OCI-LY3 (cell line): ENCODE data around the gene DCUN1D3.

ENCODE experiments used
- H2AFZ ChIP-seq: fragments of 200-600, 300-600 bp; shearing (Covaris generic); 2 replicates; pipeline ENCODE4 v1.6.0; 2014; ENCODE audit warnings: antibody characterized with exemption, low read depth, low read length
- H3K27ac ChIP-seq: fragments of 200-600, 300-600 bp; sonication (generic); 2 replicates; pipeline ENCODE4 v1.5.1; 2014; ENCODE audit warnings: mild to moderate bottlenecking, low read length, moderate library complexity, mixed read lengths
- H3K27me3 ChIP-seq: fragments of 200-600, 300-600 bp; sonication (generic); 2 replicates; pipeline ENCODE4 v1.6.1; 2014; ENCODE audit warnings: low read depth, low read length, mixed read lengths
- H3K36me3 ChIP-seq: fragments of 200-600, 300-600 bp; sonication (generic); replicated peaks from 2 replicates; pipeline ENCODE3; 2014; ENCODE audit warnings: low read depth, low read length, mixed read lengths
- H3K4me1 ChIP-seq: fragments of 300-600, 200-600 bp; sonication (generic); 2 replicates; pipeline ENCODE4 v1.6.1; 2014; ENCODE audit warnings: low read length, mixed read lengths
- H3K4me2 ChIP-seq: fragments of 200-600, 300-600 bp; sonication (generic); 2 replicates; pipeline ENCODE4 v1.6.1; 2014; ENCODE audit warnings: low read length, mixed read lengths
- H3K4me3 ChIP-seq: fragments of 300-600, 200-600 bp; sonication (generic); 2 replicates; pipeline ENCODE4 v1.5.1; 2014; ENCODE audit warnings: antibody characterized with exemption, mild to moderate bottlenecking, low read length, moderate library complexity
- H3K79me2 ChIP-seq: fragments of 300-600, 200-600 bp; shearing (Covaris generic); 2 replicates; pipeline ENCODE4 v1.6.1; 2014; ENCODE audit warnings: mild to moderate bottlenecking, low read length, mixed read lengths
- H3K9ac ChIP-seq: fragments of 300-600, 200-600 bp; shearing (Covaris generic); 2 replicates; pipeline ENCODE4 v1.6.0; 2014; ENCODE audit warnings: mild to moderate bottlenecking, low read length, moderate library complexity
- H3K9me3 ChIP-seq: fragments of 200-600, 300-600 bp; shearing (Covaris generic); 2 replicates; pipeline ENCODE4 v1.6.1; 2014; ENCODE audit warnings: low read length, mixed read lengths; ENCODE audit not compliant: insufficient read depth
- H4K20me1 ChIP-seq: fragments of 200-600, 300-600 bp; sonication (generic); 2 replicates; pipeline ENCODE4 v1.6.1; 2016; ENCODE audit warnings: low read length, mixed read lengths; ENCODE audit not compliant: insufficient read depth
- CTCF ChIP-seq: fragments of 200-600, 300-600 bp; sonication (generic); IDR thresholded peaks from 2 replicates; pipeline ENCODE4 v1.5.1; 2014; ENCODE audit warnings: antibody characterized with exemption, low read length, low read depth
- EZH2phosphoT487 ChIP-seq: fragments of 200-600 bp; shearing (Covaris generic); IDR thresholded peaks from 2 replicates; pipeline ENCODE4 v1.6.1; 2018; ENCODE audit warnings: antibody characterized with exemption, mixed run types, low read depth

Gene DCUN1D3

GRCh38 chr16:20903116-20903898 lies 3.1 kb upstream of the DCUN1D3 start:
- Histone ChIP-seq H3K9me3 (no peaks in the 10 kb centered on the region), H3K4me3 (peak overlapping the region; percentile 66; the same call in 1 of the 2 replicates), H3K27me3 (peaks cover 31% of the 10 kb centered on the region), H3K9ac (peak overlapping the region; percentile 12; the same call in 1 of the 2 replicates), H3K4me2 (peak overlapping the region; percentile 91), H3K27ac (no peak overlapping the region), H3K36me3 (peaks cover 21% of the 10 kb centered on the region), H3K79me2 (peaks cover 42% of the 10 kb centered on the region), H4K20me1 (peaks cover 60% of the 10 kb centered on the region), H3K4me1 (peaks cover 38% of the 10 kb centered on the region), H2AFZ (no peak overlapping the region)
- no peak for TF ChIP-seq CTCF
- no peak for TF ChIP-seq EZH2phosphoT487

DNA sequence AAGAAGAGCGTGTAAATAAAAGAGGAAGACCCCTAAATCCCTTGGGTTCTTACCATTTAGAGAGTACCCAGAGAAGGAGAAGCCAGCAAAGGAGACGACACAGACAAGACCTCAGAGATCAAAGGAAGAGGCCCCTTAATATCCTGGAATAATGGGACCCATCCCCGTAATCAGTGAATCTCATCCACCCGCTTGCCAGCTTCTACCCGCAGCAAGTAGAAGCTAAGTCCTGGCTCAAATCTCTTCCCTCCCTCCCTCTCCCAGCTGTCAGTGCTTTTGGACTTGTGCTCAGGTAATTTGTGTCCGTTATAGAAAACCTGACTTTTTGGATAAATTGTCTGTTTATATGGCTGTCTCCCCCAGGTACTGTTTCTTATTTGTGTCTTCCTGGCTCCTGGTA lies 2.3 kb upstream of the DCUN1D3 start:
- Histone ChIP-seq H4K20me1 (peaks cover 54% of the 10 kb centered on the region), H3K4me3 (peak overlapping the region; percentile 84), H3K27me3 (peaks cover 31% of the 10 kb centered on the region), H3K79me2 (peaks cover 42% of the 10 kb centered on the region), H3K4me1 (peaks cover 38% of the 10 kb centered on the region), H3K4me2 (peak overlapping the region; percentile 83), H2AFZ (no peak overlapping the region), H3K9me3 (no peaks in the 10 kb centered on the region), H3K36me3 (peaks cover 21% of the 10 kb centered on the region), H3K27ac (no peak overlapping the region), H3K9ac (peak overlapping the region; percentile 90; the same call in 1 of the 2 replicates)
- TF ChIP-seq CTCF = no peak
- no peak for TF ChIP-seq EZH2phosphoT487

GRCh38 chr16:20901436-20902112 lies 1.4 kb upstream of the DCUN1D3 start:
- Histone ChIP-seq H4K20me1 (peaks cover 45% of the 10 kb centered on the region), H3K36me3 (peaks cover 21% of the 10 kb centered on the region), H3K27ac (peak overlapping the region; percentile 80), H3K27me3 (peaks cover 29% of the 10 kb centered on the region), H3K9me3 (no peaks in the 10 kb centered on the region), H3K4me2 (peak overlapping the region; percentile 83), H3K4me3 (peak overlapping the region; percentile 84), H3K4me1 (peaks cover 38% of the 10 kb centered on the region), H3K79me2 (peaks cover 42% of the 10 kb centered on the region), H2AFZ (no peak overlapping the region), H3K9ac (peak overlapping the region; percentile 90)
- TF ChIP-seq EZH2phosphoT487 = no peak

GRCh38 chr16:20901068-20901435 lies 894 bp upstream of the DCUN1D3 start:
- Histone ChIP-seq H3K79me2 (peaks cover 42% of the 10 kb centered on the region), H4K20me1 (peaks cover 40% of the 10 kb centered on the region), H3K27me3 (peaks cover 24% of the 10 kb centered on the region), H3K9ac (peak overlapping the region; percentile 90), H3K4me2 (peak overlapping the region; percentile 83), H3K9me3 (no peaks in the 10 kb centered on the region), H3K36me3 (peaks cover 21% of the 10 kb centered on the region), H3K27ac (peak overlapping the region; percentile 80), H2AFZ (peak overlapping the region; percentile 75; the same call in 1 of the 2 replicates), H3K4me1 (peaks cover 38% of the 10 kb centered on the region), H3K4me3 (peak overlapping the region; percentile 84)
- TF ChIP-seq CTCF (no peak), EZH2phosphoT487 (no peak)
